ENCODE results near the gene CHST1.

The CHST1 gene

GRCh38 chr11:45687836-45688235 lies 22.4 kb upstream of the CHST1 start:
- H3K27ac ChIP-seq (replicated peaks): no peak overlapping the region
- TF ChIP-seq POLR2AphosphoS5 (IDR thresholded peaks at IDR 0.05; ENCODE audit: low read depth): no peak
- TF ChIP-seq GABPA (IDR thresholded peaks at IDR 0.05; ENCODE audit: low read depth): no peak
- TF ChIP-seq SPI1 (IDR thresholded peaks at IDR 0.05; ENCODE audit: borderline replicate concordance, low read depth): no peak
- TF ChIP-seq REST (IDR thresholded peaks at IDR 0.05; ENCODE audit: insufficient replicate concordance, low read depth): no peak
- no peak for TF ChIP-seq CTCF (IDR thresholded peaks at IDR 0.05; ENCODE audit: insufficient read depth, low read length)
- H3K27me3 ChIP-seq (ENCODE audit: insufficient read depth, poor library complexity, severe bottlenecking): peaks cover 2% of the 10 kb centered on the region
- H3K4me3 ChIP-seq (replicated peaks; ENCODE audit: insufficient read depth, low read length): no peak overlapping the region
- DNase-seq (ENCODE audit: low read depth in 1 of 2, low spot score in 1 of 2): no peak

GRCh38 chr11:45685964-45686537 lies 20.6 kb upstream of the CHST1 start:
- Histone ChIP-seq H3K4me3 (replicated peaks; ENCODE audit: insufficient read depth, low read length) (no peak overlapping the region), H3K27me3 (ENCODE audit: insufficient read depth, poor library complexity, severe bottlenecking) (peaks cover 2% of the 10 kb centered on the region), H3K27ac (replicated peaks) (no peak overlapping the region)
- DNase-seq (ENCODE audit: low read depth in 1 of 2, low spot score in 1 of 2): no peak
- TF ChIP-seq REST (IDR thresholded peaks at IDR 0.05; ENCODE audit: insufficient replicate concordance, low read depth) (no peak), POLR2AphosphoS5 (IDR thresholded peaks at IDR 0.05; ENCODE audit: low read depth) (no peak), CTCF (IDR thresholded peaks at IDR 0.05; ENCODE audit: insufficient read depth, low read length) (no peak), SPI1 (IDR thresholded peaks at IDR 0.05; ENCODE audit: borderline replicate concordance, low read depth) (no peak), GABPA (IDR thresholded peaks at IDR 0.05; ENCODE audit: low read depth) (no peak)

GRCh38 chr11:45684440-45684839 lies 19.0 kb upstream of the CHST1 start:
- Histone ChIP-seq H3K27me3 (ENCODE audit: insufficient read depth, poor library complexity, severe bottlenecking) (peaks cover 2% of the 10 kb centered on the region), H3K27ac (replicated peaks) (no peak overlapping the region), H3K4me3 (replicated peaks; ENCODE audit: insufficient read depth, low read length) (no peak overlapping the region)
- DNase-seq (ENCODE audit: low read depth in 1 of 2, low spot score in 1 of 2): no peak
- TF ChIP-seq REST (IDR thresholded peaks at IDR 0.05; ENCODE audit: insufficient replicate concordance, low read depth) (no peak), GABPA (IDR thresholded peaks at IDR 0.05; ENCODE audit: low read depth) (no peak), SPI1 (IDR thresholded peaks at IDR 0.05; ENCODE audit: borderline replicate concordance, low read depth) (no peak), POLR2AphosphoS5 (IDR thresholded peaks at IDR 0.05; ENCODE audit: low read depth) (no peak), CTCF (IDR thresholded peaks at IDR 0.05; ENCODE audit: insufficient read depth, low read length) (no peak)
